ENCODE results near the gene FOSB. TPM values are rescaled to one million over a fixed set of nuclear protein-coding genes. Genes with fewer than 3 reads are reported as not detected.

Gene FOSB
- total RNA-seq, 2 donors from 2014 or later, result 17.8 to 19.7 TPM

GRCh38 chr19:45457776-45458175 is 10.0 kb upstream of the FOSB start:
- no peak overlapping the region for H3K4me3 ChIP-seq
- no peak for TF ChIP-seq CTCF (IDR thresholded peaks at IDR 0.05)

GRCh38 chr19:45460807-45461347 is 6.9 kb upstream of the FOSB start:
- Histone ChIP-seq H3K27me3 (no peaks in the 10 kb centered on the region), H3K4me1 (peaks cover 0 to 6% of the 10 kb centered on the region in 2 donors), H3K27ac (no peak overlapping the region), H3K4me3 (no peak overlapping the region), H3K9me3 (no peaks in the 10 kb centered on the region), H3K36me3 (no peaks in the 10 kb centered on the region)
- DNase-seq (ENCODE audit: low spot score), result no peak
- no peak for TF ChIP-seq CTCF (IDR thresholded peaks at IDR 0.05)

More at GRCh38 chr19:45457776-45458175, 10.0 kb upstream of the FOSB start:
- no peak for DNase-seq (ENCODE audit: low spot score)
- H3K4me1 ChIP-seq, result peaks cover 0 to 21% of the 10 kb centered on the region in 2 donors
- H3K9me3 ChIP-seq, result no peaks in the 10 kb centered on the region
- no peaks in the 10 kb centered on the region for H3K36me3 ChIP-seq
- no peaks in the 10 kb centered on the region for H3K27me3 ChIP-seq
- no peak overlapping the region for H3K27ac ChIP-seq

GRCh38 chr19:45462174-45462573 is 5.6 kb upstream of the FOSB start:
- H3K27me3 ChIP-seq, result no peaks in the 10 kb centered on the region
- H3K27ac ChIP-seq, result no peak overlapping the region
- no peaks in the 10 kb centered on the region for H3K36me3 ChIP-seq
- H3K4me3 ChIP-seq, result no peak overlapping the region
- H3K4me1 ChIP-seq, result peaks cover 0 to 3% of the 10 kb centered on the region in 2 donors
- no peaks in the 10 kb centered on the region for H3K9me3 ChIP-seq
- TF ChIP-seq CTCF (IDR thresholded peaks at IDR 0.05), result no peak
- no peak for DNase-seq (ENCODE audit: low spot score)

- no peak overlapping the region for H3K27ac ChIP-seq
- TF ChIP-seq CTCF (IDR thresholded peaks at IDR 0.05), result no peak
- H3K27me3 ChIP-seq, result no peaks in the 10 kb centered on the region
These were observed 4.6 kb upstream of the FOSB start for GRCh38 chr19:45463241-45463640.

GRCh38 chr19:45464274-45464673 is 3.5 kb upstream of the FOSB start:
- Histone ChIP-seq H3K4me1 (peaks cover 0 to 16% of the 10 kb centered on the region in 2 donors), H3K4me3 (no peak overlapping the region), H3K36me3 (no peaks in the 10 kb centered on the region), H3K27ac (no peak overlapping the region), H3K9me3 (no peaks in the 10 kb centered on the region), H3K27me3 (no peaks in the 10 kb centered on the region)
- DNase-seq (ENCODE audit: low spot score), result no peak
- no peak for TF ChIP-seq CTCF (IDR thresholded peaks at IDR 0.05)

More at GRCh38 chr19:45463241-45463640, 4.6 kb upstream of the FOSB start:
- Histone ChIP-seq H3K9me3 (no peaks in the 10 kb centered on the region), H3K36me3 (no peaks in the 10 kb centered on the region), H3K4me1 (peaks cover 0 to 9% of the 10 kb centered on the region in 2 donors), H3K4me3 (no peak overlapping the region)
- DNase-seq (ENCODE audit: low spot score), result no peak

- Histone ChIP-seq H3K36me3 (no peaks in the 10 kb centered on the region), H3K9me3 (no peaks in the 10 kb centered on the region), H3K4me3 (no peak overlapping the region), H3K27me3 (no peaks in the 10 kb centered on the region), H3K27ac (no peak overlapping the region), H3K4me1 (peaks cover 0 to 20% of the 10 kb centered on the region in 2 donors)
- no peak for TF ChIP-seq CTCF (IDR thresholded peaks at IDR 0.05)
- DNase-seq (ENCODE audit: low spot score), result no peak
These were observed 2.8 kb upstream of the FOSB start for GRCh38 chr19:45464852-45465441.

Data from right atrium auricular region (tissue), 2 donors.